Activated naive CD4-positive, alpha-beta T cell treated with anti-CD3 and anti-CD28 coated beads, Interleukin-2, amount 50 U/mL, for 16 hours (primary cell): Measurements from ENCODE around the gene ZNF587B.
A peak's percentile ranks its signal among the peaks of the same experiment; 100 is the strongest.
"Not testable (repeated sequence)": the region's sequence is repeated elsewhere in the genome, so short reads cannot be mapped to it uniquely, and the experiment has no call there.

ENCODE experiments used
- DNase-seq: peaks from one replicate; pipeline ENCODE4 v3.0.0-alpha.2; 2020

ZNF587B gene

DNA sequence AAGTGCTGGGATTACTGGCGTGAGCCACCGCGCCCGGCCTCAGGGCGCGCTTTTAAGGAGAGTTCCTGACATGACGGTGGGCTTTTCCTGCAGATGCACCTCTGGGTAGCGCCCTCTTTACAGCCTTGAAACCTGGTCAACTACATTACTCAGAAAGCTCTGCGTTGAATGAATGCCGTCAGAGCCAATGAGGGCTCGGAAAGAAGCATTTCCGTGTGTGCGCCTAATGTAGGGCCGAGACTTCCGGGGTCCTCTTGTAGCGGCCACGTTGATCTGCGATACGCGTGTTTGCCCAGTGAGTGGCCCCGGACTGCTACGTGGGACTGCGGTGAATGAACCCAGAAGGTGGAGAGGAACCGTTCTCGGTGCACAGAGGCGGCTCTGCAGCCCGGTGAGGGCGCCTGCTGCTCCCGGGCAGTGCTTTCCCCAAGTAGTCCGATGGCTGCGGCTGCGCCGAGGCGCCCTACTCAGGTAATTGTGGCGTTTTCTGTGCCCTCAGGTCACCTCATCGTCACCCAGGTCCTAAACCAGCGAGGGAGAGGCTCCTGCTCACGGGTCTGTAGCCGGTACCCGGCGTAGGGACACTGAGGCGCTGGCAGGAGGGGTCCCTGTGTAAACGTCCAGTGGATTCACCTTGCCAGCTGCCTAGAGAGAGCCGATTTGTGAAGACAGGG is 10.5 kb upstream of the ZNF587B start:
- peak; percentile 79 for DNase-seq

DNA sequence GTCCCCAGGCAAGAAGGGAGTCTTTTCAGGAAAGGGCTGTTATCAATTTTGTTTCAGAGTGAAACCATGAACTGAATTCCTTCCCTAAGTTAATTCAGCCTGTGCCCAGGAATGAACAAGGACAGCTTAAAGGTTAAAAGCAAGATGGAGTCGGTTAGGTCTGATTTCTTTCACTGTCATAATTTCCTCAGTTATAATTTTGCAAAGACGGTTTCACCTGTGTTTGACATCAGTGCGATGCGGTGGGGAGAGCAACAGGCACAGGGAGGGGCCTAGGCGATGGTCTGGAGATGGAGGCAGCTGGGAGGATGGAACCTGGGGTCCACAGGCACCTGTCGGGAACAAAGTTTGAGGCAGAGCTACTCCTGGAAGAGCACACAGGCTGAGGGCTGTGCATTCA is 9.5 kb upstream of the ZNF587B start:
- DNase-seq: no peak

DNA sequence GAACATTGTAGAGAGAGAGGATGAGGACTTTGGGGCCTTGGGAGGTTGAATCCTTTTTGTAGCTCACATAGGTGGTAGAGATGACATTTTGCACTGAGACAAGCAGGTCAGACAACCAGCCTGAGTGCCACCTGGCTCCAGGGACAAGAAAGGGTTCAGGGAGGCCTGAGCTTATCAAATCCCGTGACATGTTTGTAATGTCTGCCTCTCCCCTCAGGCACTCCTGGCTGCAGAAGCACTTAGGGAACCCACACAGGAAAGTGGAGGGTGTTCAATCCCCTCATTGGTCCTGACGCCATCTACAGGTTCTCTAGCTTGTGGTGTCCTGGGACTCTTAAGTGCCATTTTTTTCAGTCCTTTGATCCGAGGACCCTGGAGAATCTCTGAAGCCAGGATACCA is 9.0 kb upstream of the ZNF587B start:
- not testable (repeated sequence) for DNase-seq

DNA sequence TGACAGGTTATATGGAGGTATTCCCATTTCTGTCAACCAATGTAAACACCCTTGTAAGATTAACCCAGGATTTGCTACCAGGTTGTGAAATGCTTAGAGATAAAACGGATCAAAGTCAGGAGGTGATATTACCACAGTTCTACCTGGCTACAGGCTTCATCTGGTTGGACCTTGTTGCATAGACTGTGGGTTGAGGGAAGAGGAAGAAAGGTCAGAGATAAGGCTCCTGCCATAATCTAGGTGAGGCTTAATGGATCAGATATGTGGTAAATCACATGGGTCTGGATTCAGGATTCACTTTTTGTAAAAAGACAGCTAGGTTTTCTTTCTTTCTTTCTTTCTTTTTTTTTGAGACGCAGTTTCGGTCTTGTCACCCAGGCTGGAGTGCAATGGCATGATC is 8.6 kb upstream of the ZNF587B start:
- not testable (repeated sequence) for DNase-seq

DNA sequence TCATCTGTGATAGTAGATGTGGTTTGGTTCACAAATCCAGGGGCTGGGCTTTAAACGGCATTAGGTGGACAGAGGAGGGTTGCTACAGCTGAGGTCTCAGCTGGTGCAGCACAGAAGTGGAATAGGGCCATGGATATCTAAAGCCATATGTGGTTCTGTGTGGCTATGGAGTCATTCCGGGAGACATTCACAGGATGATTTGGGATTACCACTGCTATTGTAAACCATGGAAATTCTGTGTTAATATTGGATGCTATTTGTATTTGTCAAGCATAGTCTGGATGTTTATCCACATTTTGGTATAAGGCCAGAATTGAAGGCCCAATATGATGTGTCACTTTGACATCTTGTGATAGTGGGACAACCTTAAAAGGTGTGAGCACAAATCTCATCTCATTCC is 6.9 kb upstream of the ZNF587B start:
- not testable (repeated sequence) for DNase-seq

DNA sequence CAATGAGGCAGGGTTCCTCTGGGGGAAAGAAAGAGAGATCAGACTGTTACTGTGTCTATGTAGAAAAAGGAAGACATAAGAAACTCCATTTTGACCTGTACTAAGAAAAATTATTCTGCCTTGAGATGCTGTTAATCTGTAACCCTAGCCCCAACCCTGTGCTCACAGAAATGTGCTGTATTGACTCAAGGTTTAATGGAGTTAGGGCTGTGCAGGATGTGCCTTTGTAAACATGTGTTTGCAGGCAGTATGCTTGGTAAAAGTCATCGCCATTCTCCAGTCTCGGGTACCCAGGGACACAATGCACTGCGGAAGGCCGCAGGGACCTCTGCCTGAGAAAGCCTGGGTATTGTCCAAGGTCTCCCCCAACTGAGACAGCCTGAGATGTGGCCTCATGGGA is 6.5 kb upstream of the ZNF587B start:
- DNase-seq: not testable (repeated sequence)

DNA sequence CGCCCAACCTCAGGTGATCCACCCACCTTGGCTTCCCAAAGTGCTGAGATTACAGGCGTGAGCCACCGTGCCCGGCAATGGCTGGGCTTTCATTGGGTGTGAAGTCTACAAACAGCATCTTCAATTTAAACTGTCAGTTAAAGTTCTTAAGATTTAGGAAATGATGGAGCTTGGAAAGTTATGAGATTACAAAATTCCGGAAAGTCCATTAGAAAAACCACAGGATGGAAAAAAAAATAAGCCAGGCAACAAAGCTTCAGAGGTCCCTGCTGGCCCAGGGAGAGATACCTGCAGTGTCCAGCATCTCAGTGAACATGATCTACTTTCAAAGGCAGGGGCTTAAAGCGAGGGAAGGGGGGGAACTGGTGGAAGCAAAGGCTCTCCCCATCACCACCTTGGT is 4.6 kb upstream of the ZNF587B start:
- DNase-seq: no peak

DNA sequence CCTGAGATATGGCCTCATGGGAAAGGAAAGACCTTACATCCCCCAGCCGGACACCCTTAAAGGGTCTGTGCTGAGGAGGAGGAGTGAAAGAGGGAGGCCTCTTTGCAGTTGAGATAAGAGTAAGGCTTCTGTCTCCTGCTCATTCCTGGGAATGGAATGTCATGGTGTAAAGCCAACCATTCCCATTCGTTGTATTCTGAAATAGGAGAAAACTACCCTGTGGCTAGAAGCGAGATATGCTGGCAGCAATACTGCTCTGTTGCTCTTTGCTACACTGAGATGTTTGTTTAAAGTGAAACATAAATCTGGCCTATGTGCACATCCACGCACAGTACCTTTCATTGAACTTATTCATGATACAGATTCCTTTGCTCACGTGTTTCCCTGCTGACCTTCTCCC is 783 bp upstream of the ZNF587B start:
- no peak for DNase-seq

DNA sequence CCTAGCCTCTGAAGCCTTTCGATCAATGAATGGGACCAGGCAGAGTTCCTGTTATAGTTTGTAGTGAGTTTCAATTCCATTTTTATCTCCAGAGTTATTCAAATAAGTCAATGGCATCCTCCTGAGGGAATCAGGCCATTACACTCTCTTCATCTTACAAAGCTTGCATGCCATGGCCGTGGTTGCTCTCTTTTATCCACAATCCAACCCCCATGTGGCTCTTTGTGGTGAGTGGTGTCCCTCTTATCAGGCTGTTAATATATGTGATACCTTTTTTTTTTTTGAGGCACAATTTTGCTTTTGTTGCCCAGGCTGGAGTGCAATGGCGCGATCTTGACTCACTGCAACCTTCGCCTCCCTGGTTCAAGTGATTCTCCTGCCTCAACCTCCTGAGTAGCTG is 6.9 kb downstream of the ZNF587B start:
- DNase-seq: not testable (repeated sequence)

DNA sequence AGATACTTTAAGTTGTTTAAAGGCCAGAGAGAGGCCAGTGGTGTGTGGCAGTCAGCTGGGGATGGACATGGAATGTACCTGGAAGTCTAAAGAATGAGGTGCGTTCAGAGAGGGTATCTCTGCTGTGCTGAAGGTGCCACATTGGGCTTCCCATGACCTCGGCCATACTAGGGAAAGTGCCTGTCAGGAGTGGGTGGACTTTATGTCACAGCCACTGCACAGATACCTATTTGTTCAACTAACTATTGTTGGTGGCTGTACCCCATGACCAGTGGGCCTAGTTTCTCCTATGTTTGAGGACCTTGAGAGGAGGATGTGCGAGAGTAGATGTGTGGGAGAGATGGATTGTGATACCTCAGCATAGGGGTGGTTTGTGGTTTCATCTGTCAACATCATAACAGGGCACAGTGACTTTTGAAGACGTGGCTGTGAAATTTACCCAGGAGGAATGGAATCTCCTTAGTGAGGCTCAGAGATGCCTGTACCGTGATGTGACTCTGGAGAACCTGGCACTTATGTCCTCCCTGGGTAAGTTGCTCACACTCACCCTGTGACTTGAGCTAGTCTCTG is 8.6 kb downstream of the ZNF587B start:
- DNase-seq: not testable (repeated sequence)

DNA sequence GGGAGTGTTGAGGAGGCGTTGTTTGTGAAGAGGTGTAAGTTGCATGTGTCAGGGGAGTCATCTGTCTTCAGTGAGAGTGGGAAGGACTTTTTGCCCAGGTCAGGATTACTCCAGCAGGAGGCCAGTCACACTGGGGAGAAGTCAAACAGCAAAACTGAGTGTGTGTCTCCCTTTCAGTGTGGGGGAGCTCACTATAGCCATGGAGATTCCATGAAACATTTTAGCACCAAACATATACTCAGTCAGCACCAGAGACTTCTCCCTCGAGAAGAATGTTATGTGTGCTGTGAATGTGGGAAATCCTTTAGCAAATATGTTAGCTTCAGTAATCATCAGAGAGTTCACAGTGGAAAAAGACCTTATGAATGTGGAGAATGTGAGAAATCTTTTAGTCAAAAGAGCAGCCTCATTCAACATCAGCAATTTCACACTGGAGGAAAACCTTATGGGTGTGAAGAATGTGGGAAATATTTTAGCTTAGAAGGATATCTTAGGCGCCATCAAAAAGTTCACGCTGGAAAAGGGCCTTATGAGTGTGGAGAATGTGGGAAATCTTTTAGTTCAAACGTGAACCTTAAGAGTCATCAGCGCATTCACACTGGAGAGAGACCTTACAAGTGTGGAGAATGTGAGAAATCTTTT is 11.1 kb downstream of the ZNF587B start:
- no peak for DNase-seq

DNA sequence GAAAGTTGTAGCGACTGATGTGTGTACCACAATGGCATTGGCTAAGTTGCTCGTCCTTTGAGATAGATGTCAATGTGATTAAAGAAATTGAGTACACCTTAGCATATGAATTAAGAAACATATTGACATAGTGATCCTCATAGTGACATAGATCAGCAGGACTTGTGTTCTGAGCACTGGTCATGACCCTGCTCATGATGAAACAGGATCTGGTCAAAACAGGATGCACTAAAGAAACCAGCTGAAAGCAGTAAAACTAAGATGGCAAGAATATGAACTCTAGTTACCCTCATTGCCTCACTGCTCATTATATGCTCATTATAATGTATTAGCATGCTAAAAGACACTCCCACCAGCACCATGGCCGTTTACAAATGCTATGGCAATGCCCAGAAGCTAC is 17.1 kb downstream of the ZNF587B start:
- not testable (repeated sequence) for DNase-seq

DNA sequence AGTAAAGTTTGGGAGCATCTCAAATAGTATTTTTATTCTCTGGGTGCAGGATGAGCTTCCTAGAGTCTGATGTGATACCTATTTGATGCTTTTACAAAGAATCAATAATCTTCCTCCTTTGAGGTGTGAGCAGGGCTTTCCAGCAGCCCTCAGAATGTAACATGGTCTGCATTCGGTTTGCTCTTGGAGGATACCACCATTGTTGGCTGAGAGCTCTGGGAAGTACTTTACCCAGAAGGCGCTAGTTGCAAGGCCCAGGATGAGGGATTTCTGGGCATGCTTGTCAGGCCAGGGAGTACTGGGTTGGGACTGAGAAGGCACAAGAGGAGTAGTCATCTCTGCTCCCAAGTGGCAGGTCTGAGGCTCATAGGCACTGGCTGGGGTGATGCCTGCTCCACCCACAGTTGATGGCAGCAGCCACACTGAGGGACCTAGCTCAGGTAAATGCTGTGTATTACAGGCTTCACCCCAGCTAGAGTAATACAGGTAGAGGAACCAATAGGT is 19.1 kb downstream of the ZNF587B start:
- not testable (repeated sequence) for DNase-seq

DNA sequence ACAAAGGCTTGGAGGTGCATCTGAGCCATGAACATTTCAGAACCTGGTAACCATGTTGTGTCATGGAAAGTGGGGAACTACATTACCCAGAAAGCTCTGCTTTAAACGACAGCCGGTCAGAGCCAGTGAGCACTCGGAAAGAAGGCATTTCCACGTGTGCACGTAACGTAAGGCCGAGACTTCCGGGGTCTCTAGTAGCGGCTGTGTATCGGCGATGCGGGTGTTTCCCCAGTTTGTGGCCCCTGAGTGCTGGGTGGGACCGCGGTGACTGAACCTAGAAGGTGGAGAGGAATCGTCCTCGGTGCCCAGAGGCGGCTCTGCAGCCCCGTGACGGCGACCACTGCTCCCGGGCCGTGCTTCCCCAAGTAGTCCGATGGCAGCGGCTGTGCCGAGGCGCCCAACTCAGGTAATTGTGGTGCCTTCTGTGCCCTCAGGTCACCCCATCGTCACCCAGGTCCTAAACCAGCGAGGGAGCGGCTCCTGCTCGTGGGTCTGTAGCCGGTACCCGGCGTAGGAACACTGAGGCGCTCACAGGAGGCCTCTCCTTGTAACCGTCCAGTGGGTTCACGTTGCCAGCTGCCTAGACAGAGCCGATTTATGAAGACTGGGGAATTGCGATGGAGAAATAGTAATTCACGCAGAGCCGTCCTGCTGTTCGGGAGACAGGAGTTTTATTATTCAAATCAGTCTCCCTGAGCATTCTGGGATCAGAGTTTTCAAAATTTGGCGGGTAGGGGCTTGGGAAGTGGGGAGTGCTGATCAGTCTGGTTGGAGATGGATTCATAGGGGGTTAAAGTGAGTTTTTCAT is 19.8 kb downstream of the ZNF587B start, which contains the start of gene ZNF587:
ZNF587 (plus strand) TSS at position 194 of the 808 bp plus-strand sequence; CDS start at position 374, 180 bp downstream.
- peak; percentile 77 for DNase-seq

DNA sequence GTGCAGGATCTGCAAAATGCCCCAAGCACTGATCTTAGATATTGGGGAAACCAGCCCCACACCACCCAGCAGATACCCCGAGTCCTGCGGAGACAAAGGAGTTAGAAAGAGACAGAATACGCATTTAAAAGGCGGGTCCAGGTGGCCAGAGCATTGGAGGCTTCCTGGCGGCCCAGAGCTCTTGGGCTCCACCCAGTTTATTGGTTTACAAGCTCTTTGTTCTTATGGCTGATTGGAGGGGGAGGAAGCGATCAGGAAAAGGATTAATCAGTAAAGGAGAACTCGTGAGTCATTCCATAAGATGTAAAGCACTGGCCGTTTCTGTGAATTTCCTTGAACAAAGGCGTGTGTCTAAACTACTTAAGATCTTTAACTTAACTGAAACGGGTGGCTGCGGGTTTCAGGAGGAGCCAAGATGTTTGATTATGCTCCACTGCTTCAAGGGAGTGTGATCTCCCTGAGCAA is 20.5 kb downstream of the ZNF587B start:
- DNase-seq: no peak

DNA sequence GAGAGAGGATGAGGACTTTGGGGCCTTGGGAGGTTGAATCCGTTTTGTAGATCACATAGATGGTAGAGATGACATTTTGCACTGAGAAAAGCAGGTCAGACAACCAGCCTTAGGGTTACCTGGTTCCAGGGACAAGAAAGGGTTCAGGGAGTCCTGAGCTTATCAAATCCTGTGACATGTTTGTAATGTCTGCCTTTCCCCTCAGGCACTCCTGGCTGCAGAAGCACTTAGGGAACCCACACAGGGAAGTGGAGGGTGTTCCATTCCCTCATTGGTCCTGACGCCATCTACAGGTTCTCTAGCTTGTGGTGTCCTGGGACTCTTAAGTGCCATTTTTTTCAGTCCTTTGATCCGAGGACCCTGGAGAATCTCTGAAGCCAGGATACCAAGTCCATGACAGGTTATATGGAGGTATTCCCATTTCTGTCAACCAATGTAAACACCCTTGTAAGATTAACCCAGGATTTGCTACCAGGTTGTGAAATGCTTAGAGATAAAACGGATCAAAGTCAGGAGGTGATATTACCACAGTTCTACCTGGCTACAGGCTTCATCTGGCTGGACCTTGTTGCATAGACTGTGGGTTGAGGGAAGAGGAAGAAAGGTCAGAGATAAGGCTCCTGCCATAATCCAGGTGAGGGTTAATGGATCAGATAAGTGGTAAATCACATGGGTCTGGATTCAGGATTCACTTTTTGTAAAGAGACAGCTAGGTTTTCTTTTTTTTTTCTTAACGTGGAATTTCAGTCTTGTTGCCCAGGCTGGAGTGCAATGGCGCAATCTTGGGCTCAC is 21.9 kb downstream of the ZNF587B start:
- not testable (repeated sequence) for DNase-seq

DNA sequence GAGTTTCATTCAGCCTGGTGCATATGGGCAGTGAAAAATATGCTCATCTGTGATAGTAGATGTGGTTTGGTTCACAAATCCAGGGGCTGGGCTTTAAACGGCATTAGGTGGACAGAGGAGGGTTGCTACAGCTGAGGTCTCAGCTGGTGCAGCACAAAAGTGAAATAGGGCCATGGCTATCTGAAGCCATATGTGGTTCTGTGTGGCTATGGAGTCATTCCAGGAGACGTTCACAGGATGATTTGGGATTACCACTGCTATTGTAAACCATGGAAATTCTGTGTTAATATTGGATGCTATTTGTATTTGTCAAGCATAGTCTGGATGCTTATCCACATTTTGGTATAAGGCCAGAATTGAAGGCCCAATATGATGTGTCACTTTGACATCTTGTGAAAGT is 24.0 kb downstream of the ZNF587B start:
- not testable (repeated sequence) for DNase-seq

DNA sequence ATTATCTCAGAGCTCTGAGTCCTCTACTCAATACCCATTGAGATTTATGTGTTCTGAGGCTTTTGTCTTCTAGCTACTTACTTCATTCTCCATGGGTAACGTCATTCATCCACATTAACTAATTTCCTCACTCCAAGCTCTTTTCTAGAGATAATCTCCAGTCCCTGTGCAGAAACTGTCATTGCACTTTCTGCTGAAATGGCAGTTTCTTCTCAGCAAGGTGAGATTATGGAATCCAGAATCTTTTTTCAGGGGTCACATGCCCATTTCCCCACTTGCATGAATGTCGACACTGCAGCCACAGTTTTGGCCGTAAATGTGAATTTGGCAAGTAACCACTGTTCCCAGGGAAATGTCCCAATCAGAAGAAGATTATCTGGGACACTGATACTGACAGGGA is 32.3 kb downstream of the ZNF587B start:
- DNase-seq: not testable (repeated sequence)

DNA sequence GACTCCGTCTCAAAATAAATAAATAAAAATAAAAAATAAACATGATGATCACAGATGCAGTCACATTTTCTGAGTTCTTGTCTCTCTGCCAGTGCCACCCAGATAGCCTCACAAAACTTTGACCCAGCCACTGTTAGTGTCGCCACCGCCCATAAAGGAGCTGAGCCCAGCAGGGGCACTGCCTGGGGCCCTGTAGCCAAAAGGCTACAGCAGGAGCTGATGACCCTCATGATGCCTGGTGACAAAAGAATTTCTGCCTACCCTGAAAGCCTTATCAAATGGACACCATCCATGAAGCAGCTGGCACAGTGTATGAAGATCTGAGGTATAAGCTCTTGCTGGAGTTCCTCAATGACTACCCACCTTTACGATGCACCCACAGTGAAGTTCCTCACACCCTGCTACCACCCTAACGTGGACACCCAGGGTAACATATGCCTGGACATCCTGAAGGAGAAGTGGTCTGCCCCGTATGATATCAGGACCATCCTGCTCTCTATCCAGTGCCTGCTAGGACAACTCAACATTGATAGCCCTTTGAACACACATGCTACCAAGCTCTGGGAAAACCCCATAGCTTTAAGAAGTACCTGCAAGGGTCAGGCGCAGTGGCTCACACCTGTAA is 37.9 kb downstream of the ZNF587B start:
- DNase-seq: no peak

DNA sequence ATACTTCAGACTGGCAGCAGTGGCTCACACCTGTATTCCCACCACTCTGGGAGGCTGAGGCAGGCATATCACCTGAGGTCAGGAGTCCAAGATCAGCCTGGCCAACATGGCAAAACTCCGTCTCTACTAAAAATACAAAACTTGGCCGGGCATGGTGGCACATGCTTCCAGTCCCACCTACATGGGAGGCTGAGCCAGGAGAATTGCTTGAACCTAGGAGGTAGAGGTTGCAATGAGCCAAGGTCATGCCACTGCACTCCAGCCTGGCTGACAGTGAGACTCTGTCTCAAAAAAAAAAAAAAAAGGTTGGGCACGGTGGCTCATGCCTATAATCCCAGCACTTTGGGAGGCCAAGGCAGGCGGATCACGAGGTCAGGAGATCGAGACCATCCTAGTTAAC is 39.6 kb downstream of the ZNF587B start:
- not testable (repeated sequence) for DNase-seq

DNA sequence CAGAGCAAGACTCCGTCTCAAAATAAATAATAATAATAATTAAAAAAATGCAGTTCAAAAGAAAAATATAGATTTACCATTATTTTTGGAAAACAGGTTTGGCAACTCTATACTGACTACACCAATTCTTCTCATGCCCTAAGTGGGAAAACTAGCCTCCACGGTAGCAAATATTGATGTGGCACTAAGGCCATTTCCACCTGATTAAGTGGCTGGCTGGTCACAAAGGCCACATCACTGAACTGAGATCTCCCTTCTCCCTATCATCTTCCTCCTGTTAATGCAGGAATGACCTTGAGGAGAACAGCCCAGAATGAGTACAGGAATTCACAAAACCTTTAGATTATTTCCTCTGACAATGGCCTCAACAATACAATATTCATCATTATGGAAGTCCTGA is 40.1 kb downstream of the ZNF587B start:
- DNase-seq: no peak

DNA sequence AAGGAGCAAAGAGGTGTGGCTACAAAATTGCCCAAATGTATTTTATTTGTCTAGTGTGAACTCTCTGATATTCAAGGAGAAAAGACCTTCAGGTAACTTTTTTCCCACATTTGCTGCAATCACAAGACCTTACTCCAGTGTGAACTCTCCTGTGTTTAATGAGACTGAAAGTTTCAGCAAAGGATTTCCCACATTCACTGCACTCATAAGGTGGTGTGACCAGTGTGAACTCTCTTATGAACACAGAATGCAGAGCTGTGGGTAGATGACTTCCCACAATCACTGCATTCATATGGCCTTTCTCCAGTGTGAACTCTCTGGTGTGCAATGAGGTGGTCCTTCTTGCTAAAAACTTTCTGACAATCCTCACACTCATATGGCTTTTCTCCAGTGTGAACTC is 42.4 kb downstream of the ZNF587B start:
- no peak for DNase-seq
